Smooth muscle cell (in vitro differentiated cells): ENCODE data around the gene MCF2L2. TPM values are rescaled to one million over a fixed set of nuclear protein-coding genes. Genes with fewer than 3 reads are reported as not detected.

Experiments used
- DNase-seq: peaks from one replicate; lab custom pipeline; 2025; ENCODE audit not compliant: unreplicated experiment; lab: John Stamatoyannopoulos, UW
- H2AFZ ChIP-seq: fragments of 200-600 bp; sonication (generic); 2 replicates; pipeline ENCODE4 v1.6.0; 2016; ENCODE audit warnings: antibody characterized with exemption, low read depth, mild to moderate bottlenecking
- H3F3A ChIP-seq: fragments of 200-600 bp; sonication (generic); 2 replicates; pipeline ENCODE4 v1.6.0; 2017; ENCODE audit warnings: antibody characterized with exemption, low read depth
- H3K27ac ChIP-seq: fragments of 200-600 bp; sonication (generic); 2 replicates; pipeline ENCODE4 v1.5.1; 2016; ENCODE audit warnings: low read depth, mild to moderate bottlenecking
- H3K27me3 ChIP-seq: fragments of 200-600 bp; sonication (generic); 2 replicates; pipeline ENCODE4 v1.6.1; 2016; ENCODE audit warnings: low read depth, mild to moderate bottlenecking
- H3K36me3 ChIP-seq: fragments of 200-600 bp; sonication (generic); 2 replicates; pipeline ENCODE4 v1.5.1; 2016; ENCODE audit warnings: low read depth
- H3K4me1 ChIP-seq: fragments of 200-600 bp; sonication (generic); 2 replicates; pipeline ENCODE4 v1.5.1; 2016; ENCODE audit warnings: low read depth
- H3K4me2 ChIP-seq: fragments of 200-600 bp; sonication (generic); 2 replicates; pipeline ENCODE4 v1.6.0; 2016; ENCODE audit warnings: mild to moderate bottlenecking
- H3K4me3 ChIP-seq: fragments of 200-600 bp; sonication (generic); 2 replicates; pipeline ENCODE4 v1.5.1; 2016; ENCODE audit warnings: mild to moderate bottlenecking
- H3K79me2 ChIP-seq: fragments of 200-600 bp; sonication (generic); 2 replicates; pipeline ENCODE4 v1.6.0; 2016; ENCODE audit warnings: low read depth, mild to moderate bottlenecking
- H3K9ac ChIP-seq: fragments of 200-600 bp; sonication (generic); 2 replicates; pipeline ENCODE4 v1.6.0; 2016; ENCODE audit warnings: low read depth
- H3K9me3 ChIP-seq: fragments of 200-600 bp; sonication (generic); replicated peaks from 2 replicates; pipeline ENCODE4 v1.5.1; 2016; ENCODE audit warnings: low read depth
- H4K20me1 ChIP-seq: fragments of 200-600 bp; sonication (generic); 2 replicates; pipeline ENCODE4 v1.6.0; 2016; ENCODE audit warnings: low read depth
- WGBS: methylation state at CpG from one replicate; pipeline ENCODE4 v1.1.7; 2016; ENCODE audit warnings: low lambda C conversion rate; 5-methylcytosine and 5-hydroxymethylcytosine counted together
- polyA plus RNA-seq: library from polyadenylated mRNA; unstranded; fragments of >200 nt; fragmentation: Nextera tagmentation; extraction: Ambion mirVana; gene quantifications from 2 replicates; pipeline ENCODE4 v1.2.1, GENCODE V29; 2016
- total RNA-seq: library from RNA; depleted of rRNA; stranded (reverse); fragments of >200 nt; gene quantifications from 2 replicates; pipeline ENCODE4 v1.2.3, GENCODE V29; 2014
- TF ChIP-seq, protein P1 (sequence below): fragments of 200-600 bp; sonication (generic); IDR thresholded peaks from 2 replicates; pipeline ENCODE4 v1.5.1; 2017; ENCODE audit warnings: borderline replicate concordance, mild to moderate bottlenecking, antibody characterized with exemption; ENCODE audit not compliant: insufficient read depth, poor library complexity, severe bottlenecking

Gene MCF2L2
- total and polyA plus RNA-seq, 2 experiments from 2014 or later, result 0.09 TPM; not detected in 1

DNA sequence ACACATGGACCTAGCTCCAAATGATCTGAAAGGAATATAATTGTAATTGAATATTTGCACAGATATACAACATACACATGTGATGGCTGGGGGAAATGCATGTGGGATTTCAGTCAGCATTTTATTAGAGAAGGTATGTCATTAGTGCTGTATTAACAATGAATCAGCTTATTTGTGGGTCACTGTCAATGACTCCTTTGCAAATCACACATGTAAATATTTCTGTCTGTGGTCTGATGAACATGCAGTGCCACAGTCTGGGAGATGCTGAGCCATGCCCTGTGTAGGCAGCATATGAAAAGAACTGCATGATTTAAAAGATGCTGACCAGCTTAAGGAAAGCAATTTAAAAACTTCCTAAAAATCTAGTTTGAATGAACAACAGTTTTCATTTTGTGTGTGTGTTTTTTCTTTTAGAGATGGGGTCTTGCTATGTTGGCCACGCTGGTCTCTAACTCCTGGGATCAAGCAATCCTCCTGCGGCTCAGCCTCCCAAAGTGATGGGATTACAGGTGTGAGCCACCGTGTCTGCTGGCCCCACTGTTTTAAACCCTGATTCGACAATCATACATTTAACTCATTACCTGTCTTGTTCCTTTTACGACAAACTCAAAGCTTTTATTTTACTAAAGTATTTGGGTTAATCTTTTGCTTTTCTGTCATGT is 176.2 kb downstream of the MCF2L2 start:
- Histone ChIP-seq H3F3A (peaks cover 6% of the 10 kb centered on the region), H3K27ac (no peak overlapping the region), H3K9me3 (no peaks in the 10 kb centered on the region), H2AFZ (no peak overlapping the region), H3K27me3 (no peaks in the 10 kb centered on the region), H3K4me1 (peaks cover 12% of the 10 kb centered on the region), H3K9ac (no peak overlapping the region), H3K4me2 (peak overlapping the region; percentile 88), H3K4me3 (peak overlapping the region; percentile 58), H3K36me3 (no peaks in the 10 kb centered on the region), H4K20me1 (peaks cover 5% of the 10 kb centered on the region), H3K79me2 (peaks cover 21% of the 10 kb centered on the region)
- no peak for DNase-seq
- TF ChIP-seq, protein P1, sequence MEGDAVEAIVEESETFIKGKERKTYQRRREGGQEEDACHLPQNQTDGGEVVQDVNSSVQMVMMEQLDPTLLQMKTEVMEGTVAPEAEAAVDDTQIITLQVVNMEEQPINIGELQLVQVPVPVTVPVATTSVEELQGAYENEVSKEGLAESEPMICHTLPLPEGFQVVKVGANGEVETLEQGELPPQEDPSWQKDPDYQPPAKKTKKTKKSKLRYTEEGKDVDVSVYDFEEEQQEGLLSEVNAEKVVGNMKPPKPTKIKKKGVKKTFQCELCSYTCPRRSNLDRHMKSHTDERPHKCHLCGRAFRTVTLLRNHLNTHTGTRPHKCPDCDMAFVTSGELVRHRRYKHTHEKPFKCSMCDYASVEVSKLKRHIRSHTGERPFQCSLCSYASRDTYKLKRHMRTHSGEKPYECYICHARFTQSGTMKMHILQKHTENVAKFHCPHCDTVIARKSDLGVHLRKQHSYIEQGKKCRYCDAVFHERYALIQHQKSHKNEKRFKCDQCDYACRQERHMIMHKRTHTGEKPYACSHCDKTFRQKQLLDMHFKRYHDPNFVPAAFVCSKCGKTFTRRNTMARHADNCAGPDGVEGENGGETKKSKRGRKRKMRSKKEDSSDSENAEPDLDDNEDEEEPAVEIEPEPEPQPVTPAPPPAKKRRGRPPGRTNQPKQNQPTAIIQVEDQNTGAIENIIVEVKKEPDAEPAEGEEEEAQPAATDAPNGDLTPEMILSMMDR, result no peak
- WGBS, result 90% methylated on average over 5 of the region's 5 CpGs

- no peaks in the 10 kb centered on the region for H3K36me3 ChIP-seq
- DNase-seq, result no peak
- H3K9ac ChIP-seq, result no peak overlapping the region
- no peaks in the 10 kb centered on the region for H3F3A ChIP-seq
- no peak overlapping the region for H3K4me2 ChIP-seq
- H3K79me2 ChIP-seq, result no peaks in the 10 kb centered on the region
- H3K9me3 ChIP-seq, result no peaks in the 10 kb centered on the region
- H3K4me1 ChIP-seq, result no peaks in the 10 kb centered on the region
- H3K4me3 ChIP-seq, result no peak overlapping the region
- no peaks in the 10 kb centered on the region for H4K20me1 ChIP-seq
- no peak overlapping the region for H2AFZ ChIP-seq
- no peaks in the 10 kb centered on the region for H3K27me3 ChIP-seq
- 67% methylated on average over 6 of the region's 6 CpGs for WGBS
- H3K27ac ChIP-seq, result no peak overlapping the region
- TF ChIP-seq, protein P1, result no peak
These were observed 179.3 kb downstream of the MCF2L2 start for GRCh38 chr3:183249006-183249718.

GRCh38 chr3:183247011-183247589 is 181.3 kb downstream of the MCF2L2 start:
- H3F3A ChIP-seq, result no peaks in the 10 kb centered on the region
- no peaks in the 10 kb centered on the region for H3K79me2 ChIP-seq
- no peak overlapping the region for H3K4me2 ChIP-seq
- DNase-seq, result no peak
- no peaks in the 10 kb centered on the region for H3K4me1 ChIP-seq
- H3K4me3 ChIP-seq, result no peak overlapping the region
- H3K27me3 ChIP-seq, result no peaks in the 10 kb centered on the region
- H3K27ac ChIP-seq, result no peak overlapping the region
- no peaks in the 10 kb centered on the region for H3K9me3 ChIP-seq
- H2AFZ ChIP-seq, result no peak overlapping the region
- no peaks in the 10 kb centered on the region for H4K20me1 ChIP-seq
- 71% methylated on average over 6 of the region's 6 CpGs for WGBS
- H3K9ac ChIP-seq, result no peak overlapping the region
- H3K36me3 ChIP-seq, result no peaks in the 10 kb centered on the region
- TF ChIP-seq, protein P1, result no peak
